ENCODE measurements around the gene ATXN2. TPM values are rescaled to one million over a fixed set of nuclear protein-coding genes. Genes with fewer than 3 reads are reported as not detected.

The ATXN2 gene
- total and polyA plus RNA-seq, 9 of the 15 experiments (the other 6 are each of a cell fraction or from before 2014, with no cell fraction given): 16.8 to 67.8 (median 29.3) TPM

- TF ChIP-seq, protein P1, sequence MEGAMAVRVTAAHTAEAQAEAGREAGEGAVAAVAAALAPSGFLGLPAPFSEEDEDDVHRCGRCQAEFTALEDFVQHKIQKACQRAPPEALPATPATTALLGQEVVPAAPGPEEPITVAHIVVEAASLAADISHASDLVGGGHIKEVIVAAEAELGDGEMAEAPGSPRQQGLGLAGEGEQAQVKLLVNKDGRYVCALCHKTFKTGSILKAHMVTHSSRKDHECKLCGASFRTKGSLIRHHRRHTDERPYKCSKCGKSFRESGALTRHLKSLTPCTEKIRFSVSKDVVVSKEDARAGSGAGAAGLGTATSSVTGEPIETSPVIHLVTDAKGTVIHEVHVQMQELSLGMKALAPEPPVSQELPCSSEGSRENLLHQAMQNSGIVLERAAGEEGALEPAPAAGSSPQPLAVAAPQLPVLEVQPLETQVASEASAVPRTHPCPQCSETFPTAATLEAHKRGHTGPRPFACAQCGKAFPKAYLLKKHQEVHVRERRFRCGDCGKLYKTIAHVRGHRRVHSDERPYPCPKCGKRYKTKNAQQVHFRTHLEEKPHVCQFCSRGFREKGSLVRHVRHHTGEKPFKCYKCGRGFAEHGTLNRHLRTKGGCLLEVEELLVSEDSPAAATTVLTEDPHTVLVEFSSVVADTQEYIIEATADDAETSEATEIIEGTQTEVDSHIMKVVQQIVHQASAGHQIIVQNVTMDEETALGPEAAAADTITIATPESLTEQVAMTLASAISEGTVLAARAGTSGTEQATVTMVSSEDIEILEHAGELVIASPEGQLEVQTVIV (CRISPR knock-in tag; IDR thresholded peaks at IDR 0.05; ENCODE audit: borderline replicate concordance): no peak
- TF ChIP-seq, protein P2, sequence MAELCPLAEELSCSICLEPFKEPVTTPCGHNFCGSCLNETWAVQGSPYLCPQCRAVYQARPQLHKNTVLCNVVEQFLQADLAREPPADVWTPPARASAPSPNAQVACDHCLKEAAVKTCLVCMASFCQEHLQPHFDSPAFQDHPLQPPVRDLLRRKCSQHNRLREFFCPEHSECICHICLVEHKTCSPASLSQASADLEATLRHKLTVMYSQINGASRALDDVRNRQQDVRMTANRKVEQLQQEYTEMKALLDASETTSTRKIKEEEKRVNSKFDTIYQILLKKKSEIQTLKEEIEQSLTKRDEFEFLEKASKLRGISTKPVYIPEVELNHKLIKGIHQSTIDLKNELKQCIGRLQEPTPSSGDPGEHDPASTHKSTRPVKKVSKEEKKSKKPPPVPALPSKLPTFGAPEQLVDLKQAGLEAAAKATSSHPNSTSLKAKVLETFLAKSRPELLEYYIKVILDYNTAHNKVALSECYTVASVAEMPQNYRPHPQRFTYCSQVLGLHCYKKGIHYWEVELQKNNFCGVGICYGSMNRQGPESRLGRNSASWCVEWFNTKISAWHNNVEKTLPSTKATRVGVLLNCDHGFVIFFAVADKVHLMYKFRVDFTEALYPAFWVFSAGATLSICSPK (IDR thresholded peaks at IDR 0.05; ENCODE audit: borderline replicate concordance): no peak
- TF ChIP-seq NR2C1 (IDR thresholded peaks at IDR 0.05): no peak
- TF ChIP-seq NR2C1 (tag; IDR thresholded peaks at IDR 0.05): no peak; the same call in 1 of the 2 replicates
- no peak for TF ChIP-seq SP2 (IDR thresholded peaks at IDR 0.05; ENCODE audit: extremely low read depth, low read depth, low read length, poor library complexity, severe bottlenecking)
- TF ChIP-seq SFPQ (IDR thresholded peaks at IDR 0.05; ENCODE audit: low read depth, low read length): no peak
- TF ChIP-seq ELF2 (CRISPR knock-in tag; IDR thresholded peaks at IDR 0.05): no peak
- no peak for TF ChIP-seq ZNF407 (IDR thresholded peaks at IDR 0.05; ENCODE audit: low read depth)
- TF ChIP-seq TBP (optimal IDR thresholded peaks at IDR 0.05; ENCODE audit: low read depth, low read length): no peak
- no peak for TF ChIP-seq ZNF184 (CRISPR knock-in tag; IDR thresholded peaks at IDR 0.05)
- TF ChIP-seq ZC3H4 (CRISPR knock-in tag; IDR thresholded peaks at IDR 0.05; ENCODE audit: borderline replicate concordance): no peak
- TF ChIP-seq BDP1 (IDR thresholded peaks at IDR 0.05; ENCODE audit: insufficient read depth, insufficient read length): no peak
- TF ChIP-seq ZNF121 (CRISPR knock-in tag; conservative IDR thresholded peaks at IDR 0.05): no peak
Measured at GRCh38 chr12:111409780-111410430, 189.2 kb downstream of the ATXN2 start (continued).

Data from K562 (cell line).